Measurements from ENCODE around the gene VASN. TPM values are rescaled to one million over a fixed set of nuclear protein-coding genes. Genes with fewer than 3 reads are reported as not detected.

VASN gene
- total and polyA plus RNA-seq, 10 of the 15 experiments (the other 5 are each of a cell fraction or from before 2014, with no cell fraction given) = 0.02 to 0.19 (median 0.14) TPM; not detected in 6

DNA sequence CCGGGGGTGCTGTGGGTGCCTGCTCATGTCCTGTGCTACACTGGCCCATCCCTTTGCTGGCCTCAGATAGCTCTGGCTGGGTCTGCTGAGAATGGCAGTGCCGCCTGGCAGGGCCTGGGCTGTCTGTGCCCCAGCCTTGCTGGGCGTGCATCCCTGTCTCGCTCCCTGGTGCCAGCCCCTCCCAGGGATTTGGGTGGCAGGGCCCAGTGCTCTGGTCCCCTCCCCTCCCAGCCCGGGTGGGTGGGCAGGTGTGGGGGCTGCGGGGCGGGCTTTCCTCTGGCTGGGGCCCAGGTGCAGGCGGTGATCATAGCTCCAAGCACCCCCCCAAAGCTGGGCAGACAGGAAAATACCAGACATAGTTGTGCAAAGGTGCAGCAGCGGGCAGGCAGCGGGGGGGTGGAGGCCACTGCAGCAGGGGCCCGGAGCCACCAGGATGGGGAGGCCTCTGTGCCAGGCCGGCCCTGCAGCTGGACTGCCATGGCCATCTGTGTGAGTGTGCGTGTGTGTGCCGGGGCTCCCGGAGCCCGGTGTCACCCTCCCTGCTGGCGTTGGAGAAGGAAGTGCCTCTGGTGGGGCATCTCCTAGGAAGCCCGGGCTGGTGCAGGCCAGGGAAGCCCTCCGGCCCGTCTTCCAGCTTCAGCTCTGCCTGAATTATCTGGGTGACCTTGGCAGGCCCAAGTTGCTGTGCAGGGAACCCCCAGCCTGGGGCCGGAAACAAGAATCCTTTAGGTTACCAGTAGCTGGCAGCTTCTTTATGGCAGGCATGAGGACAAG is 48.4 kb upstream of the VASN start:
- H3K36me3 ChIP-seq (ENCODE audit: control insufficient read depth in 2 of 2, insufficient read depth in 2 of 2, low read length in 1 of 2) = no peaks in the 10 kb centered on the region
- H3K9me3 ChIP-seq (replicated peaks; ENCODE audit: control insufficient read depth, insufficient read depth, low read length) = no peaks in the 10 kb centered on the region
- no peaks in the 10 kb centered on the region for H4K20me1 ChIP-seq (ENCODE audit: control insufficient read depth, insufficient read depth)
- WGBS (ENCODE audit: insufficient coverage, insufficient replicate concordance, low lambda C conversion rate, missing lambda C conversion rate) = 61% methylated on average over 21 of the region's 21 CpGs
- no peak for FAIRE-seq
- RAD21 ChIA-PET (ENCODE audit: unreplicated experiment) = no interaction called here
- no peak overlapping the region for H3K4me3 ChIP-seq
- no peak overlapping the region for H2AFZ ChIP-seq (ENCODE audit: control insufficient read depth, low read depth, low read length)
- DNase-seq (ENCODE audit: low read depth, low spot score) = no peak
- POLR2A ChIA-PET = no interaction called here
- H3K27ac ChIP-seq (ENCODE audit: control insufficient read depth, insufficient read depth) = no peak overlapping the region
- no peaks in the 10 kb centered on the region for H3K79me2 ChIP-seq (ENCODE audit: control insufficient read depth, insufficient read depth, low read length)
- H3K27me3 ChIP-seq (replicated peaks in 1 of 2; ENCODE audit: control insufficient read depth in 2 of 2, insufficient read depth in 2 of 2, low read length in 1 of 2) = no peaks in the 10 kb centered on the region
- TF ChIP-seq FOS (IDR thresholded peaks at IDR 0.05; ENCODE audit: borderline replicate concordance, extremely low read depth, insufficient read length) = no peak
- TF ChIP-seq, protein P1, sequence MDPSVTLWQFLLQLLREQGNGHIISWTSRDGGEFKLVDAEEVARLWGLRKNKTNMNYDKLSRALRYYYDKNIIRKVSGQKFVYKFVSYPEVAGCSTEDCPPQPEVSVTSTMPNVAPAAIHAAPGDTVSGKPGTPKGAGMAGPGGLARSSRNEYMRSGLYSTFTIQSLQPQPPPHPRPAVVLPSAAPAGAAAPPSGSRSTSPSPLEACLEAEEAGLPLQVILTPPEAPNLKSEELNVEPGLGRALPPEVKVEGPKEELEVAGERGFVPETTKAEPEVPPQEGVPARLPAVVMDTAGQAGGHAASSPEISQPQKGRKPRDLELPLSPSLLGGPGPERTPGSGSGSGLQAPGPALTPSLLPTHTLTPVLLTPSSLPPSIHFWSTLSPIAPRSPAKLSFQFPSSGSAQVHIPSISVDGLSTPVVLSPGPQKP (IDR thresholded peaks at IDR 0.05; ENCODE audit: low read depth, low read length) = no peak
- TF ChIP-seq, protein P2, sequence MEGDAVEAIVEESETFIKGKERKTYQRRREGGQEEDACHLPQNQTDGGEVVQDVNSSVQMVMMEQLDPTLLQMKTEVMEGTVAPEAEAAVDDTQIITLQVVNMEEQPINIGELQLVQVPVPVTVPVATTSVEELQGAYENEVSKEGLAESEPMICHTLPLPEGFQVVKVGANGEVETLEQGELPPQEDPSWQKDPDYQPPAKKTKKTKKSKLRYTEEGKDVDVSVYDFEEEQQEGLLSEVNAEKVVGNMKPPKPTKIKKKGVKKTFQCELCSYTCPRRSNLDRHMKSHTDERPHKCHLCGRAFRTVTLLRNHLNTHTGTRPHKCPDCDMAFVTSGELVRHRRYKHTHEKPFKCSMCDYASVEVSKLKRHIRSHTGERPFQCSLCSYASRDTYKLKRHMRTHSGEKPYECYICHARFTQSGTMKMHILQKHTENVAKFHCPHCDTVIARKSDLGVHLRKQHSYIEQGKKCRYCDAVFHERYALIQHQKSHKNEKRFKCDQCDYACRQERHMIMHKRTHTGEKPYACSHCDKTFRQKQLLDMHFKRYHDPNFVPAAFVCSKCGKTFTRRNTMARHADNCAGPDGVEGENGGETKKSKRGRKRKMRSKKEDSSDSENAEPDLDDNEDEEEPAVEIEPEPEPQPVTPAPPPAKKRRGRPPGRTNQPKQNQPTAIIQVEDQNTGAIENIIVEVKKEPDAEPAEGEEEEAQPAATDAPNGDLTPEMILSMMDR (IDR thresholded peaks at IDR 0.05 in 2 of 3, conservative IDR thresholded peaks at IDR 0.05 in 1 of 3; ENCODE audit: control insufficient read depth in 2 of 3, extremely low read depth in 1 of 3, insufficient read depth in 1 of 3, low read depth in 3 of 3, low read length in 3 of 3) = no peak
- no peak for TF ChIP-seq CHD2 (IDR thresholded peaks at IDR 0.05; ENCODE audit: borderline replicate concordance, low read depth, low read length)
- no peak for TF ChIP-seq SP1 (IDR thresholded peaks at IDR 0.05; ENCODE audit: low read depth, low read length)
- TF ChIP-seq POLR2AphosphoS2 (IDR thresholded peaks at IDR 0.05; ENCODE audit: low read depth, low read length) = no peak
- no peak for TF ChIP-seq CEBPB (IDR thresholded peaks at IDR 0.05; ENCODE audit: borderline replicate concordance in 1 of 2, low read depth in 2 of 2, low read length in 2 of 2)
- TF ChIP-seq PAX5 (IDR thresholded peaks at IDR 0.05; ENCODE audit: borderline replicate concordance, low read depth, low read length) = no peak
- CTCF ChIA-PET = interaction anchor here (0.9 to 12.1 kb wide), 4 partner anchors 9 to 70 kb away, joined by 3 to 145 read pairs (median 72); no protein-coding TSS in a partner anchor
- intact Hi-C loops (cut with micrococcal nuclease; ENCODE audit: unreplicated experiment) (no loop called here), in situ Hi-C loops (cut with MboI) (no loop called here)
- ATAC-seq = no peak
- BruUV-seq (replicated peaks) = no TSS peak
- H3K4me2 ChIP-seq (ENCODE audit: control insufficient read depth, insufficient read depth) = no peak overlapping the region
- SMC1A ChIA-PET (ENCODE audit: uncharacterized antibody, unreplicated experiment) = no interaction called here
- no peak overlapping the region for H3K9ac ChIP-seq (ENCODE audit: control insufficient read depth, insufficient read depth, low read length)
- peaks cover 14% of the 10 kb centered on the region for H3K4me1 ChIP-seq (ENCODE audit: control insufficient read depth, insufficient read depth, low read length)

Data from GM12878 (cell line).